Peyer's patch (tissue), 4 donors: ENCODE results near the gene ELK3.

Source experiments
- POLR2A ChIP-seq, 2 donors: fragments of 450-650 bp; IDR thresholded peaks; one replicate each; pipeline ENCODE4 v1.5.1; 2017; ENCODE audit warnings: antibody characterized with exemption in 2 of 2, mild to moderate bottlenecking in 2 of 2, moderate library complexity in 2 of 2
- TF ChIP-seq, protein P1 (sequence below), 6 experiments: fragments of 450-650 bp in 4 of 6; fragments of 200-600 bp in 2 of 6; sonication (generic) in 1 of 6; IDR thresholded peaks; one replicate each; pipeline ENCODE4 v1.5.1; 2017 to 2019; ENCODE audit warnings: antibody characterized with exemption in 6 of 6, mild to moderate bottlenecking in 3 of 6, moderate library complexity in 1 of 6

DNA sequence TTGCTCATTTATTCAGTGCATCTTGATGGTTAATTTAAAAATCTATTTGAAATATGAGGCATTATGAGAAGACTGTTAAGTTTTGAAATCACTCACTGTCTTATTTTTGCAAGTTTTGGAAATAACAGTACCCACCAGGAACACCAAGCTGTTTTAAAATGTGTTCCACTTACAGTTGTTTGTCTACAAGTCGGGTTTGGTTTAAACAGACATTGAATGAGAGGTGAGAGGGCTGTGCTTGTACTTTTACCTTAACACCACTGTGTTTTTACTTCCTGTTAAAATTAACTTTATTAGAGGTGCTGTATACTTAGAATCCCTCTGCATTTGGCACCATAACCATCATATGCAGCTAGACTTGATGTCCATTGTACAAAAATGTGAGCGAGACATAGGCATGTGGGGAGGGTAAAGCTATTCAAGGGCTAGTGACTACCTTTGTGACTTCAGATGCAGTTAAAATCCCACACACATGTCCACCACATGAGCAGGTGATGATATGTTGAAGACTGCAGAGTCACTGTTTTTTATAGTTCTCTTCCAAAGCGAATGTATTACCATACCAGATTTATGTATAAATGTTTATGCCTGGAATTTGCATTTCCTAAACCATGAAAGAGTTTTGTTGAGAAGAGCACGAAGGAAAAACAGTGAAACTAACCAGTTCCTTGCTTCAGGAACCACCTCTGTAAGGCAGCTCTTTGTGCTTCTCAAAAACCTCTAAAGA lies 12.9 kb downstream of the ELK3 start:
- TF ChIP-seq, protein P1, sequence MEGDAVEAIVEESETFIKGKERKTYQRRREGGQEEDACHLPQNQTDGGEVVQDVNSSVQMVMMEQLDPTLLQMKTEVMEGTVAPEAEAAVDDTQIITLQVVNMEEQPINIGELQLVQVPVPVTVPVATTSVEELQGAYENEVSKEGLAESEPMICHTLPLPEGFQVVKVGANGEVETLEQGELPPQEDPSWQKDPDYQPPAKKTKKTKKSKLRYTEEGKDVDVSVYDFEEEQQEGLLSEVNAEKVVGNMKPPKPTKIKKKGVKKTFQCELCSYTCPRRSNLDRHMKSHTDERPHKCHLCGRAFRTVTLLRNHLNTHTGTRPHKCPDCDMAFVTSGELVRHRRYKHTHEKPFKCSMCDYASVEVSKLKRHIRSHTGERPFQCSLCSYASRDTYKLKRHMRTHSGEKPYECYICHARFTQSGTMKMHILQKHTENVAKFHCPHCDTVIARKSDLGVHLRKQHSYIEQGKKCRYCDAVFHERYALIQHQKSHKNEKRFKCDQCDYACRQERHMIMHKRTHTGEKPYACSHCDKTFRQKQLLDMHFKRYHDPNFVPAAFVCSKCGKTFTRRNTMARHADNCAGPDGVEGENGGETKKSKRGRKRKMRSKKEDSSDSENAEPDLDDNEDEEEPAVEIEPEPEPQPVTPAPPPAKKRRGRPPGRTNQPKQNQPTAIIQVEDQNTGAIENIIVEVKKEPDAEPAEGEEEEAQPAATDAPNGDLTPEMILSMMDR (IDR thresholded peaks at IDR 0.05), result no peak
- no peak for TF ChIP-seq POLR2A (IDR thresholded peaks at IDR 0.05)
